ENCODE data around the gene ATP9B.
A peak's percentile ranks its signal among the peaks of the same experiment; 100 is the strongest.
"Not testable (repeated sequence)": the region's sequence is repeated elsewhere in the genome, so short reads cannot be mapped to it uniquely, and the experiment has no call there.

Gene ATP9B

DNA sequence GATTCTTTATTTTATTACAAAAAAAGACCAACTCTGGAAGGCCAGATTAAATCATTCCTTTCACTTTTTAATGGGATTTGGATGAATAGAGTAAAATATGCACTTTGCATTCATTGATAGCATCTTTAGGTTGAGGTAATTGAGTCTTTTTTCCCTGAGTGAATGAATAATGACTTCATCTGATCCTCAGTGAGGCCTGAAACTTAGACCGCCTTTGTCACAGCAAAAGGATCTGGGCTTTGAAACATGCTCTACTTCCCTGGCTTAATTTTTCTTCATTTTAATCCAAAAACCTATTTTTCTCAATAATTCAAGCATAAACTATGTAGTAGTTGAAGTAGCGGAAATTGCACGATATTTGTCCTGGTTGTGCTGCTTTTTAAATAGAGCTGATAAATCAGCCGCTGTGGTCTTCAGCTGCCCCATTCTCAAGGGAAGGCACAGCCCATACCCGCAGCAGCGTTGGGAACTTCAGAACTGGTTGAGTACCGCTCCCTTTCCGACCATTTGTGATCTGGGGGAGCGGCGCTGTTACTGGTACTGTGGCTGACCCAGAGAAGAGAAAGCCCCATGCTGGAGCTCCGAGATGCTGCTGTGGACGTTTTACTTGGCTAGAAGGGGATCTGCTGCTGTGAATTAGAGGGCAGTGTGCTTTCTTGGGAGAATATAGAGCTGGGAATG lies 181.2 kb downstream of the ATP9B start:
- DNase-seq, result no peak

DNA sequence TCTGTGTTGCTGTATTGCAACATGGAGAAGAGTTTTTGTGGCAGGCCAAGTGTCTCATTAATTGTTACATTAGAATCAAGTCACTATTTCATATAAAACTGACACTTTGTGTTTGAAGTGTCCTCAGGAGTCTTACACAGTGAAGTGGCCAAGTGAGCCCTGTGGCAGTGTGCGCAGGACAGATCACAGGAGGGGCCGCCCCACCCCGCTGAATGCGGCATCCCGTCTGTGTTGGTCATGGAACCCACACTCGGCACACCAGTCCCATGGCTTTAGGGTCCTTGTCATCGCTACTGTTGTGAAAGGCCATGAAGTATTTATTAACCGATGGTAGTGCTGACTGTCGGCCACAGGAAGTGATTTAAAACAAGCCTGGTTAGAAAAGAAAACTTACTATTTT lies 181.8 kb downstream of the ATP9B start:
- DNase-seq, result no peak

DNA sequence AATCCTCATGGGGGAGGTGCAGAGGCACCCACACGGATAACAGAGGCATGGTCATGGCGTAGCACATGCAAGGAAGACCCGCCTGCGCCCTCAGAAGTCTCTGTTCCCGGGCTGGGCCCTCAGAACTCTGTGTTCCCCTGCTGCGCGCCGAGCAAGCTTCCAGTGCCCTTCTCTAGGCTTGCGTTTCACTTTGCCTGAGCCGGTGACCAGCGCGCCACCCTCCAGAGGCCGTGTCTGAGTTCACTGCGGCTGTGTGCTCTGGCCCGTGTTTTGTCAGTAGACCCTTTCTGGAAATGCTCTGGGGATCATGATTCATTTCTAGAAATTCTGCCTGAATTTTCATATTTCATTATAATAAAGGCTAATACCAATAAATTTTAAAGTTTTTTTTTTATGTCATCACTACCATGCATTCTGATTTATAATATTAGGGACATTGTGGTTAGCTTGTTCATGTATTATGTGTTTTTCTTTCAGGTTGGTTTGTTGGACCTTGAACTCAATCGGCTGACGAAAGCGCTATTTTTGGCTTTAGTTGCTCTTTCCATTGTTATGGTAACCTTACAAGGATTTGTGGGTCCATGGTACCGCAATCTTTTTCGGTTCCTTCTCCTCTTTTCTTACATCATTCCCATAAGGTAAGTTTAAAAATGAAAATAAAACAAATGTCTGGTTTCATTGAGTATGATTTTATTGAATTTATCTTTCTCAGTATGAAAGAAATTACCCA lies 183.9 kb downstream of the ATP9B start:
- DNase-seq, result no peak

DNA sequence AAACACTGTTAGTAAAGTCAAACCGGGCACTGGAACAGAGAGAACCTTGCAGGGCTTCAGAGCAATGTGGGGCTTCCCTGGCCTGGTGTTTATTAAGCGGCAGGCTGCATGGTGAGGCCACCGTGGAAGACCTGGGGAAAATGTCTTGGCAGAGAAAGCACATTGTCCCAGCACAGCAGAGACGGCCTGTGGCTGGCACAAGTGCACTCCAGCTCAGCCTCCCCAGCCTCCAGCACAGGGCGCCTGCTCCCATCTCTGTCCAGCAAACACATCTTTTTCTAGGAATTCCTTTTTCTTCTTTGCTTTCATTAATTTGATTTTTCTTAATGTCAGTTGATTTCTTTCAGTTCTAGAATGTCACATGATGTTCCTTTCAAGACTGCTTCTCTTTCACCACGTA lies 188.3 kb downstream of the ATP9B start:
- DNase-seq, result no peak

DNA sequence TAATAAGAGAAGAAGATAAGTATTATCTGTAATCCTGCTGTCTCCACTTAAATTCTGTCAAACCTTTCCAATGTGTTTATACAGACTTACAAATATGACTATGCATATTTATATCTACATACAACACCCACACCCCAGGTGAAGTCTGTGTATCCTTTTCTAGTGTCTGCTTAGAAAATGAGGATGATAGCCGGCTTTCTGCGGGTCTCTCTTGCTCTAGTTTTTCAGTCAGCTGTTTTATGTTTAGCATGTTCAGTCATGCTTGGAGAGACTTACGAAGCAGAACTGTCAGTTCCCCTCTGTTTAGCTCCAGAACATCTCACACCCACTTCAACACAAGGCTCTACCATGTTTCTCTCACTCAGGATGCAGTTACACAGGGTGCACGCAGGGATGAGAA lies 189.3 kb downstream of the ATP9B start:
- no peak for DNase-seq

DNA sequence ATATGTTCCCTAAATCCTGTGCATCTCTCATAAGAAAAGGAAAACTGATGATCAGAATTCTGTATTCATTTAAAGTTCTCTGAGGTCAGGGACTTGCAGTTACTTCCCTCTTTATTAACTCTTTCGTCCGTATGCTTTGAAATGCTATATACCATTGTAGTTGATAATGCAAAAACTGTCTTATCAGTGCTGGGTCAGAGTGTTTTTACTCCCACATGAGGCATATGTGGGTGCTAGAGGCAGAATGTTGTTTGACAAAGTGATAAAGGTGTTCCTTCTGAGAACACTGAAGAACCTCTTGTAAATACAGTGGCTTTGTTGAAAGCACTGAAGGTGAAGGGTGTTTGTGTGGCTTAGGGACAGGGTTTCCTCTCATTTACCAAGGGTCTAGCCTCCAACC lies 190.0 kb downstream of the ATP9B start:
- no peak for DNase-seq

DNA sequence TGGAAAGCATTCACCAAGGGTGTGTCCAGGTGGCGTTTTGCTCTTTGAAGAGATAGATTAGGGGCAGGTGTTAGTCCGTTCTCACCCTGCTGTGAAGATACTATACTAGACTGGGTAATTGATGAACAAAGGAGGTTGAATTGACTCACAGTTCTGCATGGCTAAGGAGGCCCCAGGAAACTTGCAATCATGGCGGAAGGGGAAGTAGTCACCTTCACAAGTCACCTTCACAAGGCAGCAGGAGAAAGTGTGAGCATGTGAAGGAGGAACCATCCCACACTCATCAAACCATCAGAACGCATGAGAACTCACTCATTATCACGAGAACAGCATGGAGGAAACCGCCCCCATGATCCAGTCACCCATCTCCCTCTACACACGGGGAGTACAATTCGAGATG lies 190.8 kb downstream of the ATP9B start:
- no peak for DNase-seq

DNA sequence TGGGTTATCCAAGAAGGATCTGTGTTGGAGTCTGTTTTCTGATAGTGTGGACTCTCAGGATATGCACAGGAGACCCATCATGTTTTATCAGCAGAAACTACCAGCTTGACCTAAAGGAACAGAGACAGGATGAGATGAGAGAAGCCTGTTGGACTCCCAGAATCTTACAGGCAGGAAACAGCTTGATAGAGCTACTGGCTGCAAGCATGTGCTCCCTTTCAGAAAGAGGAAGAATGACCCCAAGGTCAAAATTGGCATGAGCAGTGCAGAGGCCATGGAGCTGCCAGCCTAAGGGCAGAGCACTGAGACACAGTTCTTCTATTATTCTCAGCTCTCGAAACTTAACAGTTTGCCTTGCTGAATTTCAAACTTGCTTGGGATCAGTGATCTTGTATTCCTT lies 191.3 kb downstream of the ATP9B start:
- no peak for DNase-seq

DNA sequence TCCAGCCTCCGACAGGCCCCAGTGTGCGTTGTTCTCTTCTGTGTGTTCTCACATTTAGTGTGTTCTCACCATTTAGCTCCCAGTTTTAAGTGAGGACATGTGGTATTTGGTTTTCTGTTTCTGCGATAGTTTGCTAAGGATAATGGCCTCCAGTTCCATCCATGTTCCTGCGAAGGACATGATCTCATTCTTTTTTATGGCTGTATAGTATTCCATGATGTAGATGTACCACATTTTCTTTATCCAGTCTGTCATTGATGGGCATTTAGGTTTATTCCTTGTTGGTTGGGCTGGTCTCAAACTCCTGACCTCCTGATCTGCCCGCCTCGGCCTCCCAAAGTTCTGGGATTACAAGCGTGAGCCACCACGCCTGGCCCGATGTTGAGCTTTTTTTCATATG lies 195.9 kb downstream of the ATP9B start:
- DNase-seq, result not testable (repeated sequence)

DNA sequence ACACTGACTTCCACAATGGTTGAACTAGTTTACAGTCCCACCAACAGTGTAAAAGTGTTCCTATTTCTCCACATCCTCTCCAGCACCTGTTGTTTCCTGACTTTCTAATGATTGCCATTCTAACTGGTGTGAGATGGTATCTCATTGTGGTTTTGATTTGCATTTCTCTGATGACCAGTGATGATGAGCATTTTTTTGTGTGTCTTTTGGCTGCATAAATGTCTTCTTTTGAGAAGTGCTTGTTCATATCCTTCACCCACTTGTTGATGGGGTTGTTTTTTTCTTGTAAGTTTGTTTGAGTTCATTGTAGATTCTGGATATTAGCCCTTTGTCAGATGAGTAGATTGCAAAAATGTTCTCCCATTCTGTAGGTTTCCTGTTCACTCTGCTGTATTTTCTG lies 202.6 kb downstream of the ATP9B start:
- DNase-seq, result not testable (repeated sequence)

DNA sequence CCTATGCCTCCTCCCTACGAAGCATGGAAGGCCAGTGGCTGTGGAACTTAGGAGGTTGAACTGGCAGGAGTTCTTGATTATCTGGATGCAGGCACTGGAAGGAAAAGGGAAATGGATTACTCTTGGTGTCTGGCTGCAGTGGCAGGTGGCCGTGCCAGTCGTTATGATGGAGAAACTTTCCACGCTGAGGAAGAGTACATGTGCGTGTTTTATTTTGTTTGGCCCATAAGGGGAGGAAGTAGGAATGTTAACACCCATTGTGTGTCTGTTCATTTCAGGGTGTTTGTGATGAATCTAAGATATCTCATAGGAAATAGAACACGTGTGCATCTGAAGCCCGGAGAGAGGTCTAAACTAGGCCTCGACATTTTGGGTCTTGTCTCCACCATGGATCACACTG lies 203.7 kb downstream of the ATP9B start:
- no peak for DNase-seq

DNA sequence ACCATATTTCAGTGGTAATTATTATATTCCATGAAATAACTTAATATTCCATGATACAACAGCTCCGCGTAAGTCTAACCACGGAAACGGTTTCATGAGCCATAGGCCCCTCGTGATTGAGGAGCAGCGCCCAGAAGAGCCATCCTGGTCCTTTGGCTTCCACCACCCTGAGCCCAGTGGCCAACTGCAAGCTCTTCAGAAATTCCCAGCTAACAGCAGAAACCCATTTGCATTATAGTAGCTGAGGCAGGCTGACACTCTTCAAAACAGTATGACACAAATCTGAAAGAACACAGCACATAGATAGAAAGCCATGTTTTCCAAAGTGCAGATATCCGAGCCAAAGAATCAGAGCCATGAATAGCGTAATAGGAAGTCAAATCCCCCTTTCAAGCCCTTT lies 205.6 kb downstream of the ATP9B start:
- DNase-seq, result no peak

DNA sequence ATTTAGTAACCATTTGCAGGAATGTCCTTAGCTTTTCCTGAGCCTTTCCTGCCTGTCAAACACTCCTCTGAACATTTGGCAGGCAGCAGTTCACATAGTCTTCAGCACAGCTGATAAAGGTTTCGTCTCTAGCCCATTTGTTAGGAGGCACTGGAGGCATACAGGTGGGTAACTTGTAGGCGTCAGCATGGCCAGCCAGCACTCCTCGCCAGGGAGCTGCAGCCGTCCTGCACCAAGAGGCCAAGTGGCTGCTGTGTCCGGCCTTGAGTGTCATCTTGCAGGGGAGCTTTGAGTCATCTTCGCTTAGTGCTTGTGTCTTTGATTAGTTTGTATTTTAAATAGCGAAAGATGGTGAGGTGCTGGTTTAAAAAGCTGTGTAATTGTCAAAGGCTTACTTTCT lies 206.3 kb downstream of the ATP9B start:
- no peak for DNase-seq

DNA sequence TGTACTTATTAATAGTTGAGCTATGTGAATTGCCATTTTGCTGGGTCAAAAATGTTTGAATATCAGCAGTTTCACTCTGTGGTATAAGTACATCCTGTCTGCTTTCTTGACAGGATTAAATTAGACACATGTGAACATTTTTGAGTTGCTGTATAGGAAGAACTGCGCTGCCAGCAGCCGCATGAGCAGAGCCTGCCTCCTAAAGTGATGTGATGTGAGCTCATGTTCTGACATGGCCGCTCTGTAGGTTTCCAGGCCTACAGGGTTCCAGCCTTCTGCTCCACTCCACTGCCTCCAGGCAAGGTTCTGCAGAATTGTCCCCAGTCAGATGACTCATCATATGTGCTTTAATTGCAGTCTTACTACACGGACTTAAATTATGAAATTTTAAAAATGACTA lies 206.8 kb downstream of the ATP9B start:
- DNase-seq, result no peak

DNA sequence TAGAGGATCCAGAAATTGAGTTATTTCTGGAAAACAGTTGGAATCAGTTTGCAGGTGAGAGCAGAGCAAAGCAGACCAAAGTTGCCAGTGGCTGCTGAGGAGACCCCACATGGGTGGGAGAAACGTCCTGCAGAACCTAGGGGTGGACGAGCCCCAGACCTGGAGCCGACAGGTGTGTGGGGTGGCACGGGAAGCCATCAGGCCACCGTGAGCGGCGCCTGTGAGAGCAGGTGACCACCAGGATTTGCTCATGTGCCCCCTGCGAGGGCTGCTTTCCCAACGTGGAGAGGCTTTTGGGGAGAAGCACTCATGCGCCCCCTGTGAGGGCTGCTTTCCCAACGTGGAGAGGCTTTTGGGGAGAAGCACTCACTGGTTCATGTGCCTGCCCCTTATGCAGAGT lies 209.7 kb downstream of the ATP9B start:
- DNase-seq, result no peak

DNA sequence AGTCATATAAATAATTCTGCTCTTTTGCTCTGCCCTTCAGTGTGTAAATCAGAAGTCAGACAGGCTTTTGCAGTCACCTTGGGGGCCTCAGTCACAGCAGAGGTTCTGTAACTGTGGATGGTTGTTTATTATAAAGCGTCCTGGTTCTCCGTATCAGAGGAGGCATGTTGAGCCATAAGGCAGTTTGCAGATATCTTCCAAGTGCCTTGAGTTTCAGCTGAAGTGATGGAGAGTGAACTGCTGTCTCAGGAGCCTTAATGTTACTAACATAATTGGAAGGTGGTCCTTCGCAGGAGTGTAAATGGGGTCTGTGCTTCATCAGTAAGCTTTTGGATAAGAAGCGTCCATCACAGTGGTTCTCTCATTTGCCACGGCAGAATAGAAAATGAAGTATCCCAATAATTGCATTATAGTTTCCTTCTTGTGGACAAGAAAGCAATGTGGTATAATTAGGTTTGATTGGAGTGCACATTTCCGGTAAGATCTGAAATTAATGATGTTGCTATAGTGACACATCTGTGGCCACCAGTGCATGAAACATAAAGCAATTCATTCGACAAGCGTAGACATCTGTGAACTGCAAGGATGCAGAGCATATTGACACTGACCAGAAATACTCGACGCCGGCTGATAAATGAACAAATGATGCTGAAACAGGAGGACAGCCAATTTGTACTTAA lies 214.1 kb downstream of the ATP9B start:
- peak; percentile 86 for DNase-seq

DNA sequence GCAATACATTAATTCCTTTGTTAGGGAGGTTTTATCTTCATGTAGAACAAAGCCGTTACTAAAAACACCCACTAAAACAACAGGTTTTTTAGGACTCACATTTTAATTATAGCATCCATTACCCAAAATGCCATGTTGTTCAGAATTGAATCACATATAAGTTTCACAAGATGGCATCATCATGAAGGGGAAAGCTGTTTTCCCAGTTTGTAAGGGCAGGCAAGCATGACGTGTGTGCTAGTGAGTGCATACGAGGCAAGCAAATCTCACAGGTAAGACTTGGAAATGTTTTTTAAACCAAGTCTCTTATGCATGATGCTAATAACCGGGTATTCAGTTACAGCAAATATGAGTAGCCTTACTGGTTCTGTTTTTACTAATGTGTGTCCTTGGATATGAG lies 214.7 kb downstream of the ATP9B start:
- peak; percentile 27 for DNase-seq

DNA sequence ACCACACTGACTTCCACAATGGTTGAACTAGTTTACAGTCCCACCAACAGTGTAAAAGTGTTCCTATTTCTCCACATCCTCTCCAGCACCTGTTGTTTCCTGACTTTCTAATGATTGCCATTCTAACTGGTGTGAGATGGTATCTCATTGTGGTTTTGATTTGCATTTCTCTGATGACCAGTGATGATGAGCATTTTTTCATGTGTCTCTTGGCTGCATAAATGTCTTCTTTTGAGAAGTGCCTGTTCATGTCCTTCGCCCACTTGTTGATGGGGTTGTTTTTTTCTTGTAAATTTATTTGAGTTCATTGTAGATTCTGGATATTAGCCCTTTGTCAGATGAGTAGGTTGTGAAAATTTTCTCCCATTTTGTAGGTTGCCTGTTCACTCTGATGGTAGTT lies 216.0 kb downstream of the ATP9B start:
- not testable (repeated sequence) for DNase-seq

DNA sequence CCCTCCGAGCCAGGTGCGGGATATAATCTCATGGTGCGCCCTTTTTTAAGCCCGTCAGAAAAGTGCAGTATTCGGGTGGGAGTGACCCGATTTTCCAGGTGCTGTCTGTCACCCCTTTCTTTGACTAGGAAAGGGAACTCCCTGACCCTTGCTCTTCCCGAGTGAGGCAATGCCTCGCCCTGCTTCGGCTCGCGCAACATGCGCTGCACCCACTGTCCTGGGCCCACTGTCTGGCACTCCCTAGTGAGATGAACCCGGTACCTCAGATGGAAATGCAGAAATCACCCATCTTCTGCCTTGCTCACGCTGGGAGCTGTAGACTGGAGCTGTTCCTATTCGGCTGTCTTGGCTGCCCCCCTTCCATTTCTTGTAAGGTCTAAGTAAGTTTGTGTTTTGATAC lies 221.2 kb downstream of the ATP9B start:
- not testable (repeated sequence) for DNase-seq

DNA sequence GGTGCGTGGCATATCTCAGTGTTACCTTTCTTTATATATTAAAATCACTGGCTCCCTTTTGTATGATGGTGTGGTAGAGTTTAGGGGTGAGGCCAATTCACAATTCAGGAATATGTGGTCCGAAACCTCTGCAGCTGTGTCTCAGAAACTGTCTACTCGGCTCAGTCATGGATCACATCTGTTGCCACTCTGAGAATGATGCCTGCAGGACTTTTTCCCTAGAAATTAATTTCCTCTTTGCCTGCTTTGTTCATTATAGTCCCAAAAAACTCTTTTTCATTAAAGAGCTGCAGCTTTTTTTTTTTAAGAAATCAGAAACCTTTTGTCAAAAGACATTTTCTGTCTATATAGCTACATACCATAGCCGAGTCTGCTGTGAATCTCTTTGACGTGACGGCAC lies 221.7 kb downstream of the ATP9B start:
- no peak for DNase-seq

DNA sequence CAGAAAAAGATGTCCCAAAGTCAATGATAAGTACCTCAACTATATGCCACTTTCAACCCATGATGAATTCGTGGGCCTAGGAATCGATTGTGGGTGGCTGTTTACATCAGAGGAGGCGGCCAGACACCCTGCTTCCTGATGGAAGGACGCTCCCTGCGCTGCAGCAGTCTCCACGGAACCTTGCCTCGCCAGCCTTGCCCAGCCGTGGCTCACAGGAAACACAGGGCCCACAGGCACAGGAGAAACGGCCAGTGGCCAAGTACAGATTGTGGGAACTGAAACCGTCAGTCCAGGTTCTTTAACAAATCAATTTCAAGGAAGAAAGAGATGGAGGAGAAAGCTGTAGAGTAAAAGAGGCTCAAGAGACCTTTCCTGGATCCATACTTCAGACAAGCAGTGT lies 225.0 kb downstream of the ATP9B start:
- DNase-seq, result no peak

DNA sequence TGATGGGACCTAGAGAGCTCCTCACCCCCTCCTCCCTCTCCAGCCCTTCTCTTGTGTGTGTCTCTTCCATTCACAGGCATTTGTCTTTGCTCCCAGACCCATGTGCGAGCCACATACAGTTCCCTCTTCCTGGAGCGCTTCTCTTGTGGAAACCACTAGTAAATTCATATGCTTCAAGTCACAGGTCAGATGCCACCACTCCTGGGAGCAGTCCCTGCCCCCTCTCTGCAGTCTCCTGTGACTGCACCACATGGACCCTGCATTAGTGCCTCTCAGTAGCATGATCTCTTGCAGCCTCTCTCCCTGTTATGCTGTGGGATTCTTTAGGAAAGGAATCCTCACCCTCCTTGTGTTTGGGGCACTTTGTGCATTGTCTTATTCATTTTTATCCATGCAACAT lies 230.1 kb downstream of the ATP9B start:
- no peak for DNase-seq

DNA sequence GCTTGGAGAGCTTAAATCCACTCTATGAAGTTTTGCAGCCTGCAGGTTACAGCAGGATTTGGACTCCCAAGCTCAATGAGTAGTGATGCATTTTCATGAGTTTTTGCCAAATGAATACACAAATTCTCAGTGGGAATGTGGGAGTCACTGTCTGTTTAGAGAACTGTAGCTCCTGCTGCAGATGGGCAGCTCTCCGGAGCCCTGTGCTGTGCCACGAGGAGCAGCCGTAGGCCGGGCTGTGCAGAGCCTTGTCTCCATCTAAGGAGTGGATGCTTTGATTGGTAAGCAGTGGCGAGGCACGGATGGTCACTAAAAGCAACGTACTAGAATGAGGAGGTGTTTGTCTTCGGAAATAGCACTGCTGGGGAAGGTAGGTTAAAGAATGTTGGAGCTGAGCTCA lies 230.5 kb downstream of the ATP9B start:
- DNase-seq, result no peak

DNA sequence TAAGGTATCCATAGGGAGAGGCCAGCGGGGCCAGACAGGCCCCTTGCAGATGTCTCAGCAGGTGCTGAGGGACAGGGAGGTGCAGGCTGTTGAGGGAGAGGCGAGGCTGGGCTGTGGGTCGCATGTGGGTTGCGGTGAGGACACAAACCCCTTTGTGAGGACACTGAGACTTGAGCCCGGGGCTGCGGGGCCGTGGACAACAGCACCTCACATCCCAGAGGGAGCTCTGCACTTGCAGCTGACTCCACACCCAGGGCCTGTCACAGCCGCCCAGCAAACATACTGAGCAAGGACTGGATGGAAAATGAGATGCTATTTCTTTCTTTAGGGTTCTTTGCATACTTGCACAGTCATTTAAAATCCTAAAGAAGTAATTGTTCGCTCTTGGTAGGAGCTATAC lies 231.2 kb downstream of the ATP9B start:
- no peak for DNase-seq

Data from NCI-H1436 (cell line).